Body of pancreas (tissue), 4 donors: ENCODE results near the gene MAP3K2. TPM values are rescaled to one million over a fixed set of nuclear protein-coding genes. Genes with fewer than 3 reads are reported as not detected.

ENCODE experiments used
- ATAC-seq: fragments of 150-250 bp; one replicate; pipeline ENCODE4 v1.9.1; 2016
- DNase-seq, 4 donors: peaks; one replicate each; pipeline ENCODE4 v3.0.0-alpha.2; 2019
- H3K27ac ChIP-seq, 4 donors: fragments of 200-600 bp; sonication (generic); 1 replicate in 3 of 4; 2 replicates in 1 of 4; pipeline versions ENCODE4 v1.5.1 to v1.6.1; 2016 to 2019; ENCODE audit warnings: mild to moderate bottlenecking in 1 of 4, mixed read lengths in 1 of 4, moderate library complexity in 1 of 4
- H3K27me3 ChIP-seq, 2 donors: fragments of 200-600 bp; sonication (generic); one replicate each; pipeline ENCODE4 v1.6.0; 2016; ENCODE audit warnings: mild to moderate bottlenecking in 1 of 2
- H3K36me3 ChIP-seq, 2 donors: fragments of 200-600 bp; sonication (generic); replicated peaks in 1 of 2; 2 replicates each; pipeline ENCODE4 v1.5.1; 2016; ENCODE audit warnings: low read depth in 2 of 2; ENCODE audit not compliant: insufficient read depth in 1 of 2
- H3K4me1 ChIP-seq: fragments of 200-600 bp; sonication (generic); one replicate; pipeline ENCODE4 v1.6.0; 2016
- H3K4me3 ChIP-seq, 2 donors: fragments of 200-600 bp; sonication (generic); 1 replicate in 1 of 2; 2 replicates in 1 of 2; pipeline ENCODE4 v1.5.1; 2016 to 2019
- H3K9me3 ChIP-seq, 3 donors: fragments of 200-600 bp; sonication (generic); 1 replicate in 2 of 3; 2 replicates in 1 of 3; pipeline ENCODE4 v1.5.1; 2016
- POLR2A ChIP-seq, 3 donors: fragments of 450-650 bp; IDR thresholded peaks; one replicate each; pipeline ENCODE4 v1.6.1; 2016; ENCODE audit warnings: antibody characterized with exemption in 3 of 3, mild to moderate bottlenecking in 2 of 3
- WGBS, 2 donors: methylation state at CpG; one replicate each; pipeline ENCODE4 v1.1.5; 2017; 5-methylcytosine and 5-hydroxymethylcytosine counted together
- intact Hi-C: fragments of 100-400 bp; cut with DNase I; formaldehyde crosslinking; loops from one replicate; pipeline ENCODE4 v1.15.1; 2023
- total RNA-seq, 2 donors: library from RNA; depleted of rRNA; stranded (reverse); fragments of >200 nt; gene quantifications; one replicate each; pipeline ENCODE4 v1.1.0, GENCODE V29; 2016
- TF ChIP-seq, protein P1 (sequence below), 7 experiments: fragments of 450-650 bp in 4 of 7; fragments of 200-600 bp in 3 of 7; sonication (generic) in 3 of 7; IDR thresholded peaks; one replicate each; pipeline ENCODE4 v1.5.1; 2016 to 2019; ENCODE audit warnings: antibody characterized with exemption in 7 of 7

Gene MAP3K2
- total RNA-seq, 2 donors from 2014 or later: 27.8 to 35.3 TPM

DNA sequence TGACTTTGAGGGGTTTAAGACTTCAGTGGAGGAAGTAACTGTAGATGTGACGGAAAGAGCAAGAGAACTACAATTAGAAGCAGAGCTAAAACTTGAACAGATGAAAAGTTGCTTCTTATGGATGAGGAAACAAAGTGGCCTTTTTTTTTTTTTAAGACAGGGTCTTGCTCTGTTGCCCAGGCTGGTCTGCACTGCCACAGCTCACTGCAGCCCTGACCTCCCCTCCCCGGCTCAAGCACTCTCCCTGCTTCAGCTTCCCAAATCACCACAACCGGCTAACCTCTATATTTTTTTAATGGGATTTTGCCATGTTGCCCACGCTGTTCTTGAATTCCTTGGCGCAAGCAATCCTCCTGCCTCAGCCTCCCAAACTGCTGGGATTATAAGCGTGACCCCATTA, 3.2 kb downstream of the MAP3K2 start:
- intact Hi-C loops: no loop called here
- Histone ChIP-seq H3K27me3 (no peaks in the 10 kb centered on the region), H3K27ac (no peak overlapping the region), H3K9me3 (no peaks in the 10 kb centered on the region), H3K36me3 (no peaks in the 10 kb centered on the region), H3K4me3 (no peak overlapping the region), H3K4me1 (peaks cover 70% of the 10 kb centered on the region)
- 93 to 95% methylated on average over 6 of the region's 6 CpGs for WGBS, 2 donors
- no peak for DNase-seq
- TF ChIP-seq, protein P1, sequence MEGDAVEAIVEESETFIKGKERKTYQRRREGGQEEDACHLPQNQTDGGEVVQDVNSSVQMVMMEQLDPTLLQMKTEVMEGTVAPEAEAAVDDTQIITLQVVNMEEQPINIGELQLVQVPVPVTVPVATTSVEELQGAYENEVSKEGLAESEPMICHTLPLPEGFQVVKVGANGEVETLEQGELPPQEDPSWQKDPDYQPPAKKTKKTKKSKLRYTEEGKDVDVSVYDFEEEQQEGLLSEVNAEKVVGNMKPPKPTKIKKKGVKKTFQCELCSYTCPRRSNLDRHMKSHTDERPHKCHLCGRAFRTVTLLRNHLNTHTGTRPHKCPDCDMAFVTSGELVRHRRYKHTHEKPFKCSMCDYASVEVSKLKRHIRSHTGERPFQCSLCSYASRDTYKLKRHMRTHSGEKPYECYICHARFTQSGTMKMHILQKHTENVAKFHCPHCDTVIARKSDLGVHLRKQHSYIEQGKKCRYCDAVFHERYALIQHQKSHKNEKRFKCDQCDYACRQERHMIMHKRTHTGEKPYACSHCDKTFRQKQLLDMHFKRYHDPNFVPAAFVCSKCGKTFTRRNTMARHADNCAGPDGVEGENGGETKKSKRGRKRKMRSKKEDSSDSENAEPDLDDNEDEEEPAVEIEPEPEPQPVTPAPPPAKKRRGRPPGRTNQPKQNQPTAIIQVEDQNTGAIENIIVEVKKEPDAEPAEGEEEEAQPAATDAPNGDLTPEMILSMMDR (IDR thresholded peaks at IDR 0.05): no peak
- TF ChIP-seq POLR2A (IDR thresholded peaks at IDR 0.05): no peak
- no peak for ATAC-seq

DNA sequence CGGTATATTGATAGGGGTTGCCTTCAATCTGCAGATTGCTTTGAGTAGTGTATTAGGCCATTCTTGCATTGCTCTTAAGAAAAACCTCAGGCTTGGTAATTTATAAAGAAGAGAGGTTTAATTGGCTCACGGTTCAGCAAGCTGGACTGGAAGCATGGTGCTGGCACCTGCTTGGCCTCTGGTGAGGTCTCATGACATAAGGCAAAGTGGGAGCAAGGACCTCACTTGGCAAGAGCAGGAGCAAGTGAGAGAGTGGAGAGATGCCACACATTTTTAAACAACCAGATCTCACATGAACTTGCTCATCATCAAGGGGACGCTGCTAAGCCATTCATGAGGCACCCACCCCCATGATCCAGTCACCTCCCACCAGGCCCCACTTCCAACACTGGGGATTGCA, 4.9 kb downstream of the MAP3K2 start:
- H3K27ac ChIP-seq: no peak overlapping the region
- no peaks in the 10 kb centered on the region for H3K9me3 ChIP-seq
- ATAC-seq (no peak), DNase-seq (no peak)
- no peaks in the 10 kb centered on the region for H3K36me3 ChIP-seq
- TF ChIP-seq, protein P1 (IDR thresholded peaks at IDR 0.05): no peak
- no peak for TF ChIP-seq POLR2A (IDR thresholded peaks at IDR 0.05)
- 71 to 74% methylated on average over 3 of the region's 3 CpGs for WGBS, 2 donors
- intact Hi-C loops: no loop called here
- H3K4me3 ChIP-seq: no peak overlapping the region
- peaks cover 57% of the 10 kb centered on the region for H3K4me1 ChIP-seq
- H3K27me3 ChIP-seq: no peaks in the 10 kb centered on the region

DNA sequence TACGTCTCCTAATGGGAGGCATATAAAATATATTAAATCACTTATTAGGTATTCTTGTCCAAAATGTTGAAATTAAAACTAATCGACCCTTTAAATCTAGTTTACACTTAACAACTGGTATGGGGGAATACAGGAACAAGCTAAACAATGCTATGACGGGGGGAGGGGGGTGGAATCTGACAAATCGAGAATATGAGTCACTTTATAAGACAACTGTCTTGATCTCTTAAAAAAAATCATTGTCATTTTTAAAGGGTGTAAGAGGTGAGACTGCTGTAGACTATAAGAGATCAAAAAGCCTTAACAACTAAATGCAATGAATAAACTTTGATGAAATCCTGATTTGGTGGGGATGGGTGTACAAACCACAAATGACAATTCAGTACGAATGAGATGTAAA, 6.0 kb downstream of the MAP3K2 start:
- TF ChIP-seq, protein P1 (IDR thresholded peaks at IDR 0.05): no peak
- TF ChIP-seq POLR2A (IDR thresholded peaks at IDR 0.05): no peak
- peaks cover 56% of the 10 kb centered on the region for H3K4me1 ChIP-seq
- intact Hi-C loops: no loop called here
- no peaks in the 10 kb centered on the region for H3K36me3 ChIP-seq
- H3K27ac ChIP-seq: no peak overlapping the region
- ATAC-seq (no peak), DNase-seq (no peak)
- H3K27me3 ChIP-seq: no peaks in the 10 kb centered on the region
- 46 to 54% methylated on average over 5 of the region's 5 CpGs for WGBS, 2 donors
- no peak overlapping the region for H3K4me3 ChIP-seq
- no peaks in the 10 kb centered on the region for H3K9me3 ChIP-seq

DNA sequence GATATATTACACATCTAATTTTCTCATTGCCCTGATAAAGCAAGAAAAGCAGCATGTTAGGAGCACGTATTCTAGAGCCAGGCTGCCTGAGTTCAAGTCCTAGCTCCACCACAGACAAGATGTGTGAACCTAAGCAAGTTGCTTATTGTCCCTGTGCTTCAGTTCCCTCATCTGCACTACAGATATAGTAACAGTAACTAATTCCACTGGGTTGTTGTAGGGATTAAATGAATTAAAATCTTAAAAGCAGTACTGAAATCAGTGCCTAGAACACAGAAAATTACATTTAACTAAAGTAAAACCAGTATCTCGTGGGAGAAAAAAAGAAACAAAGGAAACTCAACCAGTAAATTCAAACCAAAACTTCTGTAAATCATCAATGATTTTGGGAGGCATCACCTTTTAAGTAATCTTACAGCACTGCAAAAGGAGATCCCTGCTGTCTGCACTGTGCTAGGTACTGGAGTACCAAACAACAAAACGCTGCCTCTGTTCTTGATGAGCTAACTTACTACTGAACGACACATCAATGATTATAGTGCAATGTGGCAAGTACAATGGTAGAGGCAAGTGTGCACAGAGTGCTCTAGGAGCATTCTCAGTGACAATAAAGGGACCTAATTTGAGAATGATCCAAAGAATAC, 7.9 kb downstream of the MAP3K2 start:
- DNase-seq (no peak), ATAC-seq (no peak)
- no peak for TF ChIP-seq POLR2A (IDR thresholded peaks at IDR 0.05)
- TF ChIP-seq, protein P1 (IDR thresholded peaks at IDR 0.05): no peak
- intact Hi-C loops: no loop called here
- Histone ChIP-seq H3K36me3 (no peaks in the 10 kb centered on the region), H3K4me3 (no peak overlapping the region), H3K9me3 (no peaks in the 10 kb centered on the region), H3K27ac (no peak overlapping the region), H3K4me1 (peaks cover 37% of the 10 kb centered on the region), H3K27me3 (no peaks in the 10 kb centered on the region)
- WGBS, 2 donors: 80 to 81% methylated on average over 4 of the region's 4 CpGs

DNA sequence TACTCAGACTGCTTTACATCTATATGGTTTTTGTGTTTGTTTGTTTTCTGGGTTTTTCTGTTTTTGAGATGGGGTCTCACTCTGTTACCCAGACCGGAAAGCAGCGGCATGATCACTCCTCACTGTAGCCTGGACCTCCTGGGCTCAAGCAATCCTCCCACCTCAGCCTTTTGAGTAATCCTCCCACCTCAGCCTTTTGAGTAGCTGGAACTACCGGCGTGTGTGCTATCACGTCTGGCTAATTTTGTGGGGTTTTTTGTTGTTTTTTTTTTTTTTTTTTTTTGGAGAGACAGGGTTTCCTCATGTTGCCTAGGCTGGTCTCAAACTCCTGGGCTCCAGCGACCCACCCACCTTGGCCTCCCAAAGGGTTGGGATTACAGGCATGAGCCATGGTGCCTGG, 9.1 kb downstream of the MAP3K2 start:
- intact Hi-C loops: no loop called here
- no peaks in the 10 kb centered on the region for H3K36me3 ChIP-seq
- no peaks in the 10 kb centered on the region for H3K9me3 ChIP-seq
- peaks cover 34% of the 10 kb centered on the region for H3K4me1 ChIP-seq
- H3K27me3 ChIP-seq: no peaks in the 10 kb centered on the region
- H3K27ac ChIP-seq: no peak overlapping the region
- no peak for DNase-seq
- no peak overlapping the region for H3K4me3 ChIP-seq
- TF ChIP-seq POLR2A (IDR thresholded peaks at IDR 0.05): no peak
- TF ChIP-seq, protein P1 (IDR thresholded peaks at IDR 0.05): no peak
- WGBS, 2 donors: 93 to 97% methylated on average over 6 of the region's 6 CpGs
- no peak for ATAC-seq
